NOMO-1 (cell line): ENCODE measurements around the gene CNBD2.
"Not testable (repeated sequence)": the region's sequence is repeated elsewhere in the genome, so short reads cannot be mapped to it uniquely, and the experiment has no call there.

Experiments used
- DNase-seq, 2 experiments: peaks; one replicate each; lab custom pipeline; 2025; ENCODE audit not compliant: unreplicated experiment in 2 of 2; lab: John Stamatoyannopoulos, UW

Gene CNBD2

GRCh38 chr20:36017048-36017951 lies 48.9 kb downstream of the CNBD2 start:
- no peak for DNase-seq

- DNase-seq = no peak
These were observed 50.0 kb downstream of the CNBD2 start for GRCh38 chr20:36018208-36018988.

- not testable (repeated sequence) for DNase-seq
These were observed 57.7 kb downstream of the CNBD2 start for GRCh38 chr20:36026131-36026530.

GRCh38 chr20:36028106-36028808 lies 59.9 kb downstream of the CNBD2 start:
- no peak for DNase-seq

- DNase-seq = no peak
These were observed 61.8 kb downstream of the CNBD2 start for GRCh38 chr20:36030149-36030548.

DNA sequence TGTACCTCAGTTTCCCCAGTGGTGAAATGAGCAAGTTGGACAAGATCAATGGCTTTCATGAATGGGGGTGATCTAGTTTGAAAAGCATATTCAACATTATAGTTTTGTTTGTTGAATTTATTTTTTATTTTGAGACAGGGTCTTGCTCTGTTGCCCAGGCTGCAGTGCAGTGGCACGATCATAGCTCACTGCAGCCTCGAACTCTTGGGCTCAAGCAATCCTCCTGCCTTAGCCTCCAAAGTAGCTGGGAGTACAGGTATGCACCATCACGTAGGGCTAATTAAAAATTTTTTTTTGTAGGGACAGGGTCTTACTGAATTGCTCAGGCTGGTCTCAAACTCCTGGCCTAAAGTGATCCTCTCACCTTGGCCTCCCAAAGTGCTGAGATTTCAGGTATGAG lies 63.4 kb downstream of the CNBD2 start:
- DNase-seq = no peak

DNA sequence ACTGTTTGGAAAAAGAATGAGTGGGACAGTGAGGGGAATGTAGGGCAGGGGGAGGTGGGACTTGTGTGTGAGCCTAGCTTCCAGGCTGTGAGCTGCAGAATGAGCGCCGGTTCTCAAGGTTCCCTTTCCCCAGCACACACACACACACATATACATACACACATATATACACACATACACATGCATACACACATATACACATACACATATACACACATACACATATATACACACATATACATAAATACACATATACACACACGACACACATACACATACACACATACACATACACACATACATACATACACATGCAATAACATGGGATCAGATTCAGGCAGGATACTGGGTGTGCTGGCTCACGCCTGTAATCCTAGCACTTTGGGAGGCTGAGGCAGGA lies 66.5 kb downstream of the CNBD2 start:
- DNase-seq = no peak

- DNase-seq = peak in 1 of 2 experiments; percentile 11
These were observed 67.4 kb downstream of the CNBD2 start for GRCh38 chr20:36035745-36036144.

DNA sequence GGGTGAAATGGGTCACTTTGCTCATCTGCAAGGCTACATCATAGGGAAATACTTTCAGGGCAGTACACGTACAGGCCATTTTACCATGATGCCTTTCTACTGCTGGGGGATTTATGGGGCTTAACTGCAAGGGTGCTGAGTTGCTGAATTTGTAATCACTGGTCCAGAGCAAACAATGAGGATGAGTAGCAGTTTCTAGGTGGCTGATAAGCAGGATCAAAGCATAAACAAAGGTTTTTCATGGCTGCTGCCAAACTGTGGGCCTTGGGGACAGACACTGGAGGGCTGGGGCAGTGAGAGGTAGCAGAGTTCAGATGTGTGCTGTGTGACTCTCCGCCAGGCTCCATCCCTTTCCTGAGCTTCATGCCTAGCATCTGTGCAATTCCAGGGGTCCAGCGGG lies 68.3 kb downstream of the CNBD2 start:
- DNase-seq = no peak

GRCh38 chr20:36040571-36040970 lies 72.2 kb downstream of the CNBD2 start:
- peak; percentile 5 to 63 for DNase-seq

GRCh38 chr20:36043441-36043840 lies 75.1 kb downstream of the CNBD2 start:
- no peak for DNase-seq

DNA sequence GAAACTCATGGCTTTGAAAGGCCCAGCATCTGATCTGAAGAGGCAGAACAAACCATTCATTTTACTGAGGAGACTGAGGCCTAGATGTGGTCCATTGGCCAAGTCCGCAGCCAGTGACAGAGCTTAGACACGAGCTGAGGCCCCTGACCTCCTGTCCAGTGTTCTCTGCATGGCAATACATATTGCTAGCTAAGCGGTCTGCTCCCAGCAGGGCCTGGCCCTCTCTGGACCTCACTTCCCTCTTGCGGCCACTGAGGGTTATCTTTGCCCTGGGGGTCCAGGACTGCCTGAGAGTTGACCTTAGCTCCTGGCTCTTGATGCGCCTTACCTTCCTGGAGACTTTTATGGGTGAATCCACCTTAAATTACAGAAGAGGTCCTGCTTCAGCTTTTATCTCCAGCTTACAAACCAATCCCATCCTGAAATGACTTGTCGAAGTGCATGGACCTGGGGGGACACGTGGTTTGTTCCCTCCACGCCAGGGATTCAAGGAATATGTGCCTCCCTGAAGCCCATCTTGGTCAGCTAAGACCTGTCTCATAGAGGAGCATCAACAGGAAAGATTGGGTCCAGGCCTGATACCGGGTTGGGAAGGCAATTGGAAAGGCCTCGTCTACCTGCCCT lies 75.6 kb downstream of the CNBD2 start:
- no peak for DNase-seq

DNA sequence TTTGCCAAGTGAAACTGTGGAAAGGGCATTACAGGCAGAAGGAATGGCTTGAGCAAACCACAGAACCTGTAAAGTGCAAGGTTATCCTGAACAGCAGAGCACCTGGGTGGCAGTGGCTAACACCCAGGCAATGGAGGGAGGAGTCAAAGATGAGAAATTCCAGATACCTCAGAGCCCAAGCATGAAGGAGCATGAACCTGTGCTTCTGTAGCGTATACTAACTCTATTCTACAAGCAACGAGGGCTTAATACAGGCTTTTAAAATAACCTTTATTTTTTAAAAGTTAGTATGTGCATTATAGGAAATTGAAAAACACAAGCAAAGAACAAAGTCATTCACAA lies 77.0 kb downstream of the CNBD2 start:
- no peak for DNase-seq

GRCh38 chr20:36046073-36046798 lies 77.8 kb downstream of the CNBD2 start:
- not testable (repeated sequence) for DNase-seq

DNA sequence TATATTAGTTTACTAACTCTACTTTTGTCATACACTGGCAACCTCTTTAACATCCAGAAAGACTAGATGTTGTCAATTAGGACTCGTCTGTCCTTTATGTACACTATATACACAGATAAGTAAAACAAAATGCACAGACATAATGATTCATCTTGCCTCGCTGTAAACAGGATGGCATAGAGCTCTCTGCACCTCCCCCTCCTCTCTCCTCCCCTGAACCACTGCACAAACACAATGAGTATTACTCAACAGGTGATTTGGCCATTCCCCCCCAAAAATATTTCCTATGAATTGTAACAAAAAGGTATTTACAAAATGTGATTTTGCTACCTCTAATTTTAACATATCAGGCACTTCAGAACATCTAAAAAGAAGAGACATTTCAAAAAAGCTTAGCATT lies 81.0 kb downstream of the CNBD2 start:
- not testable (repeated sequence) for DNase-seq

GRCh38 chr20:36050436-36051317 lies 82.3 kb downstream of the CNBD2 start:
- DNase-seq = peak; percentile 62 to 89

- no peak for DNase-seq
These were observed 83.1 kb downstream of the CNBD2 start for GRCh38 chr20:36051318-36052116.

- DNase-seq = no peak
These were observed 83.7 kb downstream of the CNBD2 start for GRCh38 chr20:36052117-36052513.
